Measurements from ENCODE around the gene LRP1B.
A peak's percentile ranks its signal among the peaks of the same experiment; 100 is the strongest.
"Not testable (repeated sequence)": the region's sequence is repeated elsewhere in the genome, so short reads cannot be mapped to it uniquely, and the experiment has no call there.

LRP1B gene

DNA sequence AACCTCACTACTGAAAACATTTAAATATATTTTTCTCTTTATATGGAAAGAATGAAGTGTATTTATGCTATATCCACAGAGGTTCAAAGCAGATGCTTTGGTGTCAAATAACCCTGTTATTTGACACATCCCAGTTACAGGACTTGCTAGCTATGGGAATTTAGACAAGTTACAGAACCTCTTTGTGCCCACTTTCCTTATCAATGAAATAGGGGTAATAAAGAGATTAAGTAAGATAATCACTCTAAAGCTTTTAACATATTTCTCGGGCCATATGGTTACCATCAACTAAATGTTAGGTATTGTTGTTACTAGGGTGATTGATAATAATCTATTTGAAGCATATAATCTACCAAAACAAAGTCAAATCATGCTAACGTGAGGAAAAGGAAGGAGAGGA is 1690.0 kb downstream of the LRP1B start:
- DNase-seq (ENCODE audit: low spot score): no peak

DNA sequence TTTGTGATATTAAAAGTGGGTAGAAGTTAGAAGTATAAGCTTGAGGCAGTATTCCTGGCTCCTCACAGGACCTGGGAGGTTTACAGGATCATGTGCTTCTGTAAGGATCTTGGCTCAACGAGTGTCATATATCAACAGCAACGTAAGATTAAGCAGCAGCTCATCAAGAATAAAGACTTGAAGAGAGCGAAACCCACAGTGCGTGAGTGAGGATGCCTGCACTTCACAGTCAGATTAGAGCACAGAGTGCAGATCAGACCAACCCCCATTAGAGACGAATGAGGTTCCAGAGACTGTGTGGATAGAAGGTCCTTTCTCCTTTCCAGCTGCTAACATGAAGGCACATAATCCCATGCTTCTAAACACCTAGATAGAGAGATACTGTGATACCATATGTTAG is 1693.9 kb downstream of the LRP1B start:
- no peak for DNase-seq (ENCODE audit: low spot score)

DNA sequence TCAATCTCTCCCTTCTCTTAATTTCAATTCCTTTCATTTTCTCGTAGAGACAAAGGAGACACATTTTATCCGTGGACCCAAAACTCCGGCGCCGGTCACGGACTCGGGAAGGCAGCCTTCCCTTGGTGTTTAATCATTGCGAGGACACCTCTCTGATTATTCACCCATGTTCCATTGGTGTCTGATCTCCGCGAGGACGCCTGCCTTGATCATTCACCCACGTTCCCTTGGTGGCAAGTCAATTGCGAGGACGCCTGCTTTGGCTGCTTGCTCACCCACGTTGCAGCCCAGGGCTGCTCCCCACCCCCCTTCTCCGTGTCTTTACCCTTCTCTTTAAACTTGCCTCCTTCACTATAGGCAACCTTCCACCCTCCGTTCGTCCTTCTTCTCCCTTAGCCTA is 1703.8 kb downstream of the LRP1B start:
- not testable (repeated sequence) for DNase-seq (ENCODE audit: low spot score)

DNA sequence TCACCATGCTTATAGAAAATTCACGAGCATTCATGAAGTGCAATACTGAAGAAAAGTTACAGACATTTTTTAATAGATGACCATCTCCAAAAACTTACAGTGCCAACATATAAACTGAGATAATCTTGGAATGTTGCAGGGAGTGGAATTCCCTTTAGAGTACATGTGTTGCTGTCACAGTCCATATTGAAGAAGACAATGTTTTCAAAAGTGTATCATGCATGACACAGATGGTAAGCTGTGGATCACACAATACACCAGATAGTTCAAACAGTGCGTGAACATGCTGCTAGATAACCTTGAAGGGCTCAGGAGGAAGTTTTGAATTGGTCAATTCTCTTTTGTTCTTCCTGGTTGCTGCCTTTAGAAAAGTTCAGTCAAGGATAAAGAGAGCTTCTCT is 1706.3 kb downstream of the LRP1B start:
- no peak for DNase-seq (ENCODE audit: low spot score)

DNA sequence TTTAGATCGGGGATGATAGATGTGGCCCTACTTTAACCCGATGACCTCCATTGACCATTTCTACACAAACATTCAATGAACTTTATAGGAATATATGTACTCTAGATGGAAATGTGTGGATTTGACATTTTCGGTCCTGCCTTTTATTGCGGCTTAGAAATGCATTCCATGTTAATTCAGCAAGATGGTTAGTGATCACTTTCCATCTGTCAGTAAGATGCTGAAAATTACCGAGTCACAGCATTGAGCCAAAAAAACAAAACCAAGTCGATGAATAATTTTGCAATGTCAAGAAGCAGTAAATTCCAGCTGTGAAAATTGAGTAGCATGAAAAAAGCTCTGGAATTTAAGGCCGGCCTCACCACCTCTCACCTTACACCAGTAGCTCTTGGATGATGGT is 1708.1 kb downstream of the LRP1B start:
- no peak for DNase-seq (ENCODE audit: low spot score)

DNA sequence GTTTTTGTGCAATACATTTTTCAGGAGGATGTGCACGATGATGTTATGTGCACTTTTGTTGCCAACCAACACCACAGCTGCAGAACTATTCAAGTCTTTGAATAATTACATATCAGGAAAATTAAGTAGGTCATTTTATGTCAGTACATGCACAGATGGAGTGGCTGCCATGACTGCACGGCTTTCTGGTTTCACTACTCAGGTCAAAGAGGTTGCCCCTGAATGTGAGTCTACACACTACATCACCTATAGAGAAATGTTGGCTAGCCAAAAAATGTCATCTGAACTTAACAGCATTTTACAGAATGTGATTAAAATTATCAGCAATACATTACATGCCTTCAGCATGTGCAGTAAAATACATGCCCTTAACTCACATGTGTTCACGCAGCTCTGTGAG is 1713.3 kb downstream of the LRP1B start:
- DNase-seq (ENCODE audit: low spot score): no peak

DNA sequence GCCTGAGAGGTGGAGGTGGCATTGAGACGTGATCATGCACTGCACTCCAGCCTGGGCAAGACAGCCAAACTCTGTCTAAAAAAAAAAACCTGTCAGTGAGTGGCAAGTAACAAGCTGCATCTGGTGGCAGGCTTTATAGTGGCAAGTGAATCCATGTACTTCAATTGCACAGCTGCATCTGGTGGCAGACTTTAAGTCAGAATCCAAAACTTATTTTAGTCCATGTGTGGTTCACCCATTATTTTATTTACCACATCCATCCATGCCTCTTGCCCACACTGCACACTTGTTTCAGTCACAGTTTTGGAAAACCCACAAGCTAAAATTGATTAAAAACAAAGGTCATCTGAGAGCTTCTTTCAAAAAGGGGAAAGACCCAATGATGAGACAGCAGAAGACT is 1714.2 kb downstream of the LRP1B start:
- DNase-seq (ENCODE audit: low spot score): no peak

DNA sequence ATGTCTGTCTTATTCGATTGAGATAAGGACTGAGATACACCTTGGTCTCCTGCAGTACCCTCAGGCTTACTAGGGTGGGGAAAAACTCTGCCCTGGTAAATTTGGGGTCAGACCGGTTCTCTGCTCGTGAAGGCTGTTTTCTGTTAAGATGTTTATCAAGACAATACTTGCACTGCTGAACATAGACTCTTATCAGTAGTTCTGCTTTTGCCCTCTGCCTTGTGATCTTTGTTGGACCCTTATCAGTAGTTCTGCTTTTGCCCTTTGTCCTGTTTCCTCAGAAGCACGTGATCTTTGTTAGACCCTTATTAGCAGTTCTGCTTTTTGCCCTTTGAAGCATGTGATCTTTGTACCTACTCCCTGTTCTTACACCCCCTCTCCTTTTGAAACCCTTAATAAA is 1715.8 kb downstream of the LRP1B start:
- DNase-seq (ENCODE audit: low spot score): not testable (repeated sequence)

DNA sequence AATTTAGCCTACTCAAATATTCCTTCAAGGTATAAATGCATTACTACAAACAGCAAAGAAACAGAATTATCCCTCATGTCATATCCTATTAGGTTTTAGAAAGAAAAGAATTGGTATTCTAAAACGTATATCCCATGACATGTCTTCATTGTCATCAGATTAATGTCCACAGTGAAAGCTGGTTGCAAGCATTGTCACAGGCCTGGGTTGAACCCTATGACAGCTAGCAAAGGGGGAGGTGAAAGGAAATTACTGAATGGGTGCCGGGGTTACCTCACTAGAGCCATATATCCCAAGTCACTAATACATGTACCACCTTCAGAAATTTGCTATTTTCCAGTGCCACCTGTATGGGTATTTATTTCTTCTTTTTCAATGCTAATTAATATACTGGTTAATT is 1720.1 kb downstream of the LRP1B start:
- no peak for DNase-seq (ENCODE audit: low spot score)

DNA sequence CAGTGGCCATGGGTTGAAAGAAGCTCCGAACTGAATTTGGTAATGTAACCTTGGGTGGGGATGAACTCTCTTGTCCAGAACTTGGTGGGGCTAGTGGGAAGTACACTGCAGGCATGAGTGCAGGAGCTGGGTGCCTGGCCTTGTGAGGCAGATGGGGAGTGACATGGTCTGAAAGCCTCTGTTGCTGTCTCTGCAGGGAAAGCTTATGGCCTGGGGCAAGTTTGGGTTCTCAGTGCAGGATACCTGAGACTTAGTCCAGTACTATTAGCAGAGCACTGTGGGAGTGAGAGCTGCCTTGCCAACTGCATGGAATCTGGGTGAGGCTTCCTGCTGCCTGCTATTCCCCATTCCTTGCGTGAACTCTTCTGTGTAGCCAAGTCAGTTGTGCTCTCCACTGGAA is 1729.8 kb downstream of the LRP1B start:
- DNase-seq (ENCODE audit: low spot score): no peak

DNA sequence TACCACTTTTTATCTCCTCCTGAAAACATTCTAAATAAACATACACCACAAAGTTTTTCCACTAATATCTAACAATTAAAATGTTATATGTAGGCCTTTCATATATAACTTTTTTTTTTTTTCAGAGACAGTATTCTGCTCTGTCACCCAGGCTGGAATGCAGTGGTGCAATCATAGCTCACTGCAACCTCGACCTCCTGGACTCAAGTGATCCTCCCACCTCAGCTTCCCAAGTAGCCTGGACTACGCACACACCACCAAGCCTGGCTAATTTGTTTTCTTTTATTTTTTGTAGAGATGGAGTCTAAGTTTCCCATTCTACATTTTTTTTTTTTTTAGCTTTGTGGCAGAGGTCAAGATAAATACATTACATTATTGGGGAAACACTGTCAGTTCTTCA is 1738.0 kb downstream of the LRP1B start:
- no peak for DNase-seq (ENCODE audit: low spot score)

DNA sequence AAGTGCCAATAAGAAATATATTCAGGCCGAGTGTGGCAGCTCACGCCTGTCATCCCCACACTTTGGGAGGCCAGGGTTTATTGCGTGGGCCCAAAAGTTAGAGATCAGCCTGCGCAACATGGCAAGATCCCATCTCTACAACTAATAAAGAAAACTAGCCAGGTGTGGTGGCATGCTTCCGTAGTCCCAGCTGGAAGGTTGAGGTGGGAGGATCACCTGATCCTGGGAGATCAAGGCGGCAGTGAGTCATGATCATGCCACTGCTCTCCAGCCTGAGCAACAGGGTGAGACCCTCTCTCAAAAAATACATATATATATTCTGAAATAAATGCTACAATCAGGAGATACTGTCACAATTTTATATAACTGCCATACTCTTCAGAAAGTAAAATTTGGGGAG is 1745.9 kb downstream of the LRP1B start:
- DNase-seq (ENCODE audit: low spot score): no peak

DNA sequence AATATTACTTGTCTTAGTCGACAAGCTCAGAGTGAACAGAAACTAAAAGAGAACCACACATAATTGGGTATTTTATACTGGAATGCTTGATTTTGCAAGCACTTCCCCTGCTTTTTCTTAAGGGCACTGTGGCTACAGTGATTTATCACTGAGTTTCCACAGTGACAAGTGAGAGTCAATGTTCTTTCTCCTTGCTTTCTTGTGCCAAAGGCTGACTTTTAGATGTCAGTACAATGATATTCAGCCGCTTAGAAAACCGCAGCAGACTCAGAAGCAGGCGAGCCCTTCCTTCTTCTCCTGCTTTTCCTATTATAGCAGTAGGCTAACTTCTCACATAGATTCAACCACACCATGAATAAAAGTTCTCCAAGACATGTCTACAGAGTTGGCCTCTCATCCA is 1747.0 kb downstream of the LRP1B start:
- DNase-seq (ENCODE audit: low spot score): peak; percentile 14

DNA sequence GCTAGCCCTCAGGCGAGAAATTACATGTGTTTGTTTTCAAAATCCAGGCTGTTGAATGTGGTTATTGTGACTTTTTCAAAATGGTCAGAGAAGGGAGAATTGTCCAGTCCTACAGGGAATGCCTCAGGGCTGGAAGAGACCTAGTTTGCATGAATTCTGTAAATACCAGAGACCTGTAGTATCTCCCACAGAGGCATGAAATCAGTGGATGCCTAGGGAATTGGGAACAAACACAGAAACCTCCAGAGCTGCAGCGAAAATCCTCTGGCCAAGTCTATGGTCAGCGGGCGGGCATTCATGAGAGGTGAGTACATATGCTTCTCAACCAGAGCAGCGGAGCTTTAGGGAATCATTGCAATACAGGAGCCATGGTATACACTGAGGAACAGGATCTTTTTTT is 1754.1 kb downstream of the LRP1B start:
- DNase-seq (ENCODE audit: low spot score): no peak

DNA sequence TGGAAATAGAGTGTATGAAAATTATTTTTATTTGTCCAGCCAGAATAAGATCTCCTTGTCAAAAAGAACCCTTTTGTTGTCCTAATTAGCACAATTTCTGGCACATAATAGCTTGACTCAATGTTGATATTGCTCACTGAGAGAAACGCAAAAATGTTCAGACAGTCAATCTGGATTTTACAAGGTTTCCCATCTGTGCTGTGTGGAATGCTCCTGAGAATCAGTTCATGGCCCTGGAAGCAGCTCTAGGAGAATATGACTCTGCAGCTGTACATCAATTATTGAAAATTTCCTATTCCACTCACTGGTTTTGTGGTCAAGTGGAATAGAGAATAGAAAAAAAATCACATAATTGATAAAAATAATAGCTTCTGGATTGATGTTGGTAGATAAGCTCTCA is 1767.7 kb downstream of the LRP1B start:
- peak; percentile 16 for DNase-seq (ENCODE audit: low spot score)

DNA sequence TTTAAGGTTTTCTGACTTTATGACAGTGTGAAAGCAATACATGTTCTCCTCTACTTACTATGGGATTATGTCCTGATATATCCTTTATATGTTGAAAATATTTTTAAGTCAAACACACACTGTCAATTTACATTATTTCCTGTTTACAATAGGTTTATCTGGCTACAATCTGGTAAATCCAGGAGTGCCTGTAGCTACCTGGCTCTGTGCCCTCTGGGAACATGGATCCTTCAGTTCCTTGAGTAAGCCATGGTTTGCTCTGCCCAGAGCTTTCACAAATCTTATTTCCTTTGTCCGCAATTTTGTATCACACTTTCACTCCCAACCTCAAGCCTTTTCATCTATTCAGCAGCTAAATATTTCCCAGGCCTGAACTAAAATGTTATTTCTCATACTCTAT is 1768.5 kb downstream of the LRP1B start:
- DNase-seq (ENCODE audit: low spot score): no peak

DNA sequence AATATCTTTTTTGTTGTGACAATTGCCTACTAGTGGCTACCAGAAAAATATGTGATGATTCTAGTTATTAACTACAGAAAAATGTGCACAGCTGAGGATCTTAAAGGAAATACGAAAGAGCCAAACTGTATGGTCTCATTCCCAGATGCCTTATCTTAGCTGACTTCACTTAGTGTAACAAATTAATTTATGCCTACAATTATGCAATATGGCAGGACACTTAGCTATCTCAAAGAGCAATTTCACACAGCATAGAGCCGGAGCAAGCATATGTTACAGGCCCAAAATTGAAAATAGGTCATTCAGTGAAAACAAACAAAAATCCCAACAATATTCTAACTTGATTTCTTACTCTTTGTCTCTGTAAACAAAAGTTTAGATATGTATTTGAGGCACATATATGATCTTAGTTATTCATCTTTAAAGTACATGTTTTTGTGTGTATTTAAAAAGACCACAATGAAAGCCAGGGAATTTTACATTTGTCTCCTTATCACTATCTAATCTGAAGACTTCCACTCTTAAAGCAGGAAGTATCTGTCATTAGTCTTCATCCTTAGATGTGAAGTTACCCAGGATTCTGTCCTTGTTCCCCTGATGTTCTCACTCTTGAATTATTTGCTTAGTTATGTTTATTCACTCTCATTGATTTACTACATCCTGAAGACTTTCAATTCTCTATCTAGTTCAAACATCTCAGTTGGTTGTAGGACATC is 1771.6 kb downstream of the LRP1B start:
- DNase-seq (ENCODE audit: low spot score): no peak

DNA sequence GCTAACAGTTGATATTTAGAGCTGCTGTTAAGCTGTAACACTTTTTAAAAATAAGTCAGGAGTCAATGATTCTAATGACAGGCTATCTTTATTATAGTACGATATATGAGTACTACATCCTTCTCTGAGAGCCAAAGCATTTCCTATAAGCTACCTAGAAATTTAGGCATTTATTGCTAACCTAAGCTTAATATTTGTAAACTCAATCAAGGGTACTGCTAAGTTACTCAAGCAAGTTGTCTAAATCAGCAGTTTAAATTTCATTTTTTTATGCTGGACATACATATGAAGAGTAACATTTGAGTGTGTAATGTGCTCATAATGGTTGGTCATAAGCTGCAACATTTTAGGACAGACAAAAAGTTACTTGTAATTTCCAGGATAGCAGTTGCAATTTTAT is 1774.1 kb downstream of the LRP1B start:
- no peak for DNase-seq (ENCODE audit: low spot score)

DNA sequence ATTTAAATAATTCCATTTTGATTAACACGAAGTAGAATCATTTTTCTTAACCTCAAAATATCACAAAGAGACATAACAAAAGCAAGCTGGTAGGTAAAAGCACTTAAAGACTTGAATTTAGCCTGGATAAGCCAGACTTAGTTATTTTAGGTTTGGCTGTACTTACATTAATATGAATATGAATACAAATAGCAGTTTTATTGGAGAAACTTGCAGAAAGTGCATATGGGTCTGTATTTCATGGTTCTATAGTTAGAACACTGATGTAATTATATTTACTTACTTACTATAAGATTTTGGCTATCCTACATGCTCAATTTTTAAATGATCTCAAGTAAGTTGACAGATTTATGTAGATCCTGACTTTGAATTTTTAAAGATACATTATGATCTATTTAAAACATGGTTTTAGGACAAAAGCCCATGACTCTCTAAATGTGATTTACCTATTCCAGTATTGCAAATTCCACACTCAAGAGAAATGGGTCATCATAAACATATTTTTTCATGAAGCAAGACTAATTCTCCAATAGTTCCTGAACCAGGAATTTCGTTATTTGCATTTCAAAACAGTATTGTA is 1775.2 kb downstream of the LRP1B start:
- no peak for DNase-seq (ENCODE audit: low spot score)

DNA sequence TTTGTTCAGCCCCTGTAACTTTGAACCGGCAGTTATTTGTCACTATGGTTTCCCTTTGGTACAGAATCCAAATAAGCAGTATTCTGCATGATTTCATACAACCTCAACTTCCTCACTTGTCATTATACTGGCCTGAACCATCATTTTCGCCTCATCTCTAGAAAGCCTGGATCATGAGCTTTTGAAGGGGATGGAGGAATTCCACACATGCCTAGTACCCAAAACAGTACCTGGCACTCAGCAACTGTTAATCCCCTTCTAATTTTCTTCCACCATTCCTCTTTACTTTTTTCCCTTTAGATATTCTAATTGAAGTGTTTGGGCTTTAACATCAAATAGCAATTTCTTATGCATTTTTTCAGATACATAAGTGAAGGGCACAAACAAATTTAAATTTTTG is 1776.3 kb downstream of the LRP1B start:
- no peak for DNase-seq (ENCODE audit: low spot score)

DNA sequence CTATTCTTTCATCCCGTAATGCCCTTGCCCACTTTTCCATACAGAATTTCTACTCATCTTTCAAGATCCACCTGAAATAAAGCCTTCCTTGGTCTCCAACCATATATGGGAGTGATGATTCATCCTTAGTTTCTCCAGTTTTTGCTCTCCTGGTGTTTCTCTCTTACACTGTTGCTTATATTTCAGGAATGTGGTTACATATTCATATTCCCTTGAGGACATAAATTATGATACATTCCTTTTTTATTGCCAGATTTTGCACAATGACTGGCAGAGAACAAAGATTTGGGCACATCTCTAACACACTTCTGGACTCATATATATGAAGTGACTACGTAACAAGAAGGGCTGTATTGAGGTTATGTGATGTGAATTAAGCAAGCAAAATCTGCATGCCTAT is 1777.3 kb downstream of the LRP1B start:
- no peak for DNase-seq (ENCODE audit: low spot score)

DNA sequence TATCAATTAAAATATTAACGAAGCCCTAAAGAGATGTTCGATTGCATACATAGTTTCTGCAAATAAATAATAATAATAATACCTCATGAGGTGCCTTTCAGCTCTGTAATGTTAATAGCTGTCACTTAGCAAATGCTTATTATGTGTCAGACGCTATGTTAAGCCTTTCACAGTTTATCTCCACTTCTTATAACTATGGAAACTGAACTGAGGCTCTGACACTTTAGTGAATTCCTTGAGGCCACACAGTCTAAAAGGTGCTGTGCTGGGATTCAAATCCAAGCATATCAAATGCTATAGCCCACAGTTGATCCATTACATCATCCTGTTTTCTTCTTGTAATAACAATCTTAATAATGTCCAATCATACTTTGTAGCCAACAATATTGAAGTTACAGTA is 1779.1 kb downstream of the LRP1B start:
- no peak for DNase-seq (ENCODE audit: low spot score)

DNA sequence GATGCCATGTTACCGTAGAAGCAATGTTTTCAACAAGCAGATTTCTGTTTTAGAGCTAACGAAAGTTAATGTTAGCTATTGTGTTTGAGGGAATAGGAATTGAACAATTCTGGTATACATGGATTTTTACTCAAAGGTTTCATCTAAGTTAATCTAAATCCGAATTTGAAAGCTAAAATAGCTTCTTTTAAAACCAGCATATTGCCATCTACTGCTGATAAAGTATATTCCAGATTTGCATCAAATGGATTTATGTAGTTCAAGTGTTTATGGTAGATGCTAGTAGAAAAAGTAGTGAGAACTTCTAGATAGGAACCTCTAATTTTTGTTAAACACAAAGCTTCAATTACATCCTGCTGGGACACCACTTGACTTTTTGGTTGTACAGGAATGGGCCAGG is 1781.1 kb downstream of the LRP1B start:
- no peak for DNase-seq (ENCODE audit: low spot score)

DNA sequence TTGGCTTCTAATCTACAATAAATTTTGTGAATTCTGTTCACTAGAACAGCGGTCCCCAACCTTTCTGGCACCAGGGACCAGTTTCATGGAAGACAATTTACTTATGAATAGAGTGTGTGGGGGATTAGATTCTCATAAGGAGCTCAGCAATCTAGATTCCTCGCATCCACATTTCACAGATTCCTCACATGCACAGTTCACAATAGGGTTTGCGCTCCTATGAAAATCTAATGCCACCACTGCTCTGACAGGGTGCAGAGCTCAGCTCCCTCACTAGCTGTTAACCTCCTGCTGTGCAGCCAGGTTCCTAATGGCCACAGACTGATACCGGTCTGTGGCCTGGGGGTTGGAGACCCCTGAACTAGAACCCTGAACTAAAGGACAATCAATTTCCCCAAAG is 1782.0 kb downstream of the LRP1B start:
- no peak for DNase-seq (ENCODE audit: low spot score)

Measured in pons (tissue), 1 donor.